Neural crest cell (in vitro differentiated cells): Measurements from ENCODE around the gene BHLHE41. TPM values are rescaled to one million over a fixed set of nuclear protein-coding genes. Genes with fewer than 3 reads are reported as not detected.

ENCODE experiments used
- DNase-seq: peaks from one replicate; pipeline ENCODE4 v3.0.0; 2021; ENCODE audit warnings: low read depth, mixed read lengths, low spot score
- H3K27ac Mint-ChIP-seq: one replicate; pipeline ENCODE4 v1.8.0; 2021; ENCODE audit warnings: mild to moderate bottlenecking, mixed read lengths; ENCODE audit not compliant: unreplicated experiment
- H3K27me3 Mint-ChIP-seq: 2 replicates; pipeline ENCODE4 v1.8.0; 2021; ENCODE audit warnings: low read depth, mild to moderate bottlenecking, mixed read lengths
- H3K36me3 Mint-ChIP-seq: 2 replicates; pipeline ENCODE4 v1.8.0; 2021; ENCODE audit warnings: low read depth, mild to moderate bottlenecking, mixed read lengths
- H3K4me1 Mint-ChIP-seq: 2 replicates; pipeline ENCODE4 v1.8.0; 2021; ENCODE audit warnings: mixed read lengths
- H3K4me3 Mint-ChIP-seq: one replicate; pipeline ENCODE4 v1.8.0; 2021; ENCODE audit warnings: mild to moderate bottlenecking, mixed read lengths
- H3K9me3 Mint-ChIP-seq: 2 replicates; pipeline ENCODE4 v1.8.0; 2021; ENCODE audit warnings: mixed read lengths
- total RNA-seq: library from RNA; stranded (reverse); gene quantifications from 2 replicates; pipeline ENCODE4 v1.2.1, GENCODE V29; 2021
- TF ChIP-seq, protein P1 (sequence below): fragments of 200-600 bp; sonication (generic); conservative IDR thresholded peaks from 2 replicates; pipeline ENCODE4 v1.5.0; 2021; ENCODE audit warnings: antibody characterized with exemption, mild to moderate bottlenecking

Gene BHLHE41
- total RNA-seq, 1 donor from 2014 or later = 0.65 TPM

DNA sequence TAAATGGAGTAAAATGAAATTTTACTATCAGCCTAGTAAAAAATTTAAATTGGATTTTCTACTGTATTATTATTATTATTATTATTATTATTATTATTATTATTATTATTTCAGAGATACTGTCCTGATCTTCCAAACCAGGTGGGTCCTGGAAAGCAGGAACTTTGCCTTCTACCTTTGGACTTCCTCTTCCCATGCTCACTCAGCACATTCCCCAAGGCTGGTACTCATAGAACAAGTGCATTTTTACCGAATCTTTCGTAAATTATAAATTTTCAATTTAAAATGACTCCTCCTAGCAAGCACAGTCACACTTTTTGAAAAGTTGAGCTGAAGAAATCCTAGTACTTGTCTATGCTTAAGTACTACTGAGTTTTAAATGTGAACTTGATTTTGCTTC is 29.7 kb downstream of the BHLHE41 start:
- DNase-seq = no peak
- no peaks in the 10 kb centered on the region for H3K4me1 Mint-ChIP-seq
- no peak overlapping the region for H3K27ac Mint-ChIP-seq
- no peaks in the 10 kb centered on the region for H3K36me3 Mint-ChIP-seq
- H3K4me3 Mint-ChIP-seq = no peak overlapping the region
- H3K27me3 Mint-ChIP-seq = no peaks in the 10 kb centered on the region
- no peaks in the 10 kb centered on the region for H3K9me3 Mint-ChIP-seq
- TF ChIP-seq, protein P1, sequence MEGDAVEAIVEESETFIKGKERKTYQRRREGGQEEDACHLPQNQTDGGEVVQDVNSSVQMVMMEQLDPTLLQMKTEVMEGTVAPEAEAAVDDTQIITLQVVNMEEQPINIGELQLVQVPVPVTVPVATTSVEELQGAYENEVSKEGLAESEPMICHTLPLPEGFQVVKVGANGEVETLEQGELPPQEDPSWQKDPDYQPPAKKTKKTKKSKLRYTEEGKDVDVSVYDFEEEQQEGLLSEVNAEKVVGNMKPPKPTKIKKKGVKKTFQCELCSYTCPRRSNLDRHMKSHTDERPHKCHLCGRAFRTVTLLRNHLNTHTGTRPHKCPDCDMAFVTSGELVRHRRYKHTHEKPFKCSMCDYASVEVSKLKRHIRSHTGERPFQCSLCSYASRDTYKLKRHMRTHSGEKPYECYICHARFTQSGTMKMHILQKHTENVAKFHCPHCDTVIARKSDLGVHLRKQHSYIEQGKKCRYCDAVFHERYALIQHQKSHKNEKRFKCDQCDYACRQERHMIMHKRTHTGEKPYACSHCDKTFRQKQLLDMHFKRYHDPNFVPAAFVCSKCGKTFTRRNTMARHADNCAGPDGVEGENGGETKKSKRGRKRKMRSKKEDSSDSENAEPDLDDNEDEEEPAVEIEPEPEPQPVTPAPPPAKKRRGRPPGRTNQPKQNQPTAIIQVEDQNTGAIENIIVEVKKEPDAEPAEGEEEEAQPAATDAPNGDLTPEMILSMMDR = no peak

DNA sequence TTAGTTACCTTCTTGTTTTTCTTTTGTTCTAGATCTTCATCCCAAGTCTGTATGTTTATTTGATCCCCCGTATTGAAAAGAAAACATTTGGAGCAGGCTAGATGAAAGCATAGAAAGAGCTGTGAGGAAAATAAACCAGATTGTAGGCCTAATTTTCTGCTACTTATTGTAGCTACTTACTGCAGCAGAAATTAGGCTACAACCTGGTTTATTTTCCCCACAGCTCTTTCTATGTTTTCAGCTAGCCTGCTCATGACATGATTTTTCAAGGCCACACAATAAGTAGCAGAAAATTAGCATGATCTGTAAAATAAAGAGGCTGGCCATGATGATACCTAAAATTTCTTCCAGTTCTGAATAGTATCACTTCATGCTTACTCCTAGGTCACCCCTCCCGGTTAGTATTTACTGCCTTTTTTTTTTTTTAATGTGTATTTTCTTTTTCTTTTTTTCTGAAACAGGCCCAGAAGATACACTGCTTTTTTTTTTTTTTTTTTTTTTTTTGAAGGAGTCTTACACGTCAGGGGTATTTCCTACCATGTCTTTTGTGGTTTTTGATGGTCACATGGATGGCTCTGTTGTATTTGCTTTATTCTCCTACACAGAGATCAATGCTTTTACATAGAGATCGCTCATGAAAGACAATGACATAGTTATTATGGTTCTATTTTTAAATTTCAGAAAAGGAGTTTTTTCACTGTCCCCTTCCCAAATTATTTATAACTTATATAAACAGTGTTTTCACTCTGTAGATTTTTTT is 32.3 kb downstream of the BHLHE41 start:
- Mint-ChIP-seq H3K27ac (no peak overlapping the region), H3K27me3 (no peaks in the 10 kb centered on the region), H3K4me1 (no peaks in the 10 kb centered on the region), H3K36me3 (no peaks in the 10 kb centered on the region), H3K4me3 (no peak overlapping the region), H3K9me3 (no peaks in the 10 kb centered on the region)
- TF ChIP-seq, protein P1 = no peak
- no peak for DNase-seq

DNA sequence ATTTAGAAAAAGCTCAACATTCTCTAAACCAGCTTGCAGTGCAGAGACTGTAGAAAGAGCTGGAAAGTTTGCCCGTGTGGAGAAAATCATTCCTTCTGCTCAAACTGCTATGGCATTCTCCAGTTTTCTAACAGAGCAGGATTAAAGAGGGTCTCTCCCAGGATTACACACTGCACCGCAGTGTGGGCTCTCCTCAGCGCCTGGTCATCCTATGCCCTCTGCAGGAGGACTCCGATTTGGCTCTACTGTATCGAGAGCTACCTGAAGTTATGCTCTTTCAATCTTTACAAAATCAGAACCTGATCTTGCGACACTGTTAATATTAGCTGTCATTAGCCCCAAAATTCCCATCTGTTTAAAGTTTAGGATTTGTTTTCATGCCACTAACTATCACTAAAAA is 33.0 kb downstream of the BHLHE41 start:
- Mint-ChIP-seq H3K36me3 (no peaks in the 10 kb centered on the region), H3K9me3 (no peaks in the 10 kb centered on the region), H3K27me3 (no peaks in the 10 kb centered on the region), H3K4me3 (no peak overlapping the region), H3K27ac (no peak overlapping the region), H3K4me1 (no peaks in the 10 kb centered on the region)
- no peak for DNase-seq
- TF ChIP-seq, protein P1 = peak; percentile 27

DNA sequence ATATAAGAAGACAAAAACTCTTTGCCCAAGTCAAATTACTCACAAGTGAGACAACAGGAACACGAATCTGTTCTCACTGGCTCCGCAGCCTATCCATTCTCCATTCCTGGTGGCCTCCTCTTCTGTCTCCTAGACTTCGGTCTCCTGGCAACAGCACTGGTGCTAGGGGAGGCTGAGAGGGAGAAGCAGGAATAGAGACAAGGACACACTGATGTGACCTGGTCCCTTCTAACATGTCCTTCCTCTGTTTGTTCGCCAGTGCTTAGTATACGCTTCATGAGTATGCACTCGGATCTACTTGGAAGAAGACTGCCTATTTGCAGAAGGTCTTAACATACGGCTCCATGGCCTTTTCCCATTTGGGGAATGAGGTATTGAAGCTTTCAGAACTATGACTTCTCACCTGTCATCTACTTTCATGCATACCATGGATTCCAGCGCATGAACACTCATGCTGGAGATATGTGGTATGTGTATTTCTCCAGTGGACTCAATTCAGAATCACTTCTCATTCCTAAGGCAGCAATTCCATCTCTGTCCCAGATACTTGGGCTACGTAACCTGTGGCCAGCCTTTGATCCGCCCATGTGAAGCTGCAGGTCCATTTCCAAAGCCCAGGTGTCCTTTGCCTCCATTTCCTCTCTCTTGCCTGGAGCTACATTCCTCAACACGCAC is 33.9 kb downstream of the BHLHE41 start:
- Mint-ChIP-seq H3K27ac (no peak overlapping the region), H3K9me3 (no peaks in the 10 kb centered on the region), H3K4me3 (no peak overlapping the region), H3K4me1 (no peaks in the 10 kb centered on the region), H3K36me3 (no peaks in the 10 kb centered on the region), H3K27me3 (no peaks in the 10 kb centered on the region)
- DNase-seq = no peak
- TF ChIP-seq, protein P1 = no peak

DNA sequence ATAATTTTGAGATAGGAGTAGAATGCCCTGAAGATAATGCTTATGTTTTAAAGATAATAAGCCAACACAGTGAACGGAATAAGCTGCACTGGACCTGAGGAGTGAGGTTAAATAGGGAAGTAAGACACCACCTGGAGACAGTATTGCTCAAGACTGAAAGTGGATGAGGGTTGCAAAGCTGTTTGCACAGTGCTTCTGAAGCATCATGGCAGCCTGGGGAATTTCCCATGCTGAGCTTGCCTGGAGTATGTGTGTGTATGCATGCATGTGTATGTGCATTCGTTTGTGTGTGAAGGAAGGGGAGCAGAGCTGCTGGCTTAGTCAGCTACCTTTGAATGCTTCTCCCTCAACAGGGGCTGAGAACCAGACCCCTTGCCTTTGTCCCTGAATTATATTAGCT is 35.8 kb downstream of the BHLHE41 start:
- H3K36me3 Mint-ChIP-seq = peaks cover 4% of the 10 kb centered on the region
- no peak for DNase-seq
- H3K9me3 Mint-ChIP-seq = peaks cover 3% of the 10 kb centered on the region
- H3K27ac Mint-ChIP-seq = no peak overlapping the region
- H3K4me1 Mint-ChIP-seq = no peaks in the 10 kb centered on the region
- no peaks in the 10 kb centered on the region for H3K27me3 Mint-ChIP-seq
- H3K4me3 Mint-ChIP-seq = no peak overlapping the region
- TF ChIP-seq, protein P1 = no peak
